Panc1 (cell line): ENCODE results near the gene CSNK2A3. TPM values are rescaled to one million over a fixed set of nuclear protein-coding genes. Genes with fewer than 3 reads are reported as not detected.

Source experiments
- ATAC-seq: fragments of 200-7000 bp; cut with Tn5 transposase; 2 replicates; pipeline ENCODE4 v1.9.1; 2020; ENCODE audit warnings: mild to moderate bottlenecking, moderate library complexity
- BruUV-seq: library from RNA; stranded (reverse); fragments of 400-500 nt; replicated peaks from 2 replicates; lab custom pipeline; 2021; lab: Mats Ljungman, UMichigan
- CTCF ChIA-PET: fragments of 300-600 bp; sonication (Branson Sonifier 250); formaldehyde crosslinking; loops from one replicate; lab custom pipeline; 2022; ENCODE audit warnings: antibody characterized with exemption; lab: Charles Lee
- POLR2A ChIA-PET: fragments of 300-600 bp; sonication (Branson Sonifier 250); formaldehyde crosslinking; loops from one replicate; lab custom pipeline; 2022; ENCODE audit warnings: antibody characterized with exemption; lab: Charles Lee
- DNase-seq: peaks from one replicate; pipeline ENCODE4 v3.0.0-alpha.2; 2010; ENCODE audit warnings: low read depth, low spot score
- H3K27ac ChIP-seq: 2 replicates; pipeline ENCODE4 v1.5.1; 2011; ENCODE audit warnings: mild to moderate bottlenecking, low read length, inconsistent platforms
- H3K27me3 ChIP-seq: fragments of 200-500 bp; sonication (Bioruptor generic); 2 replicates; pipeline ENCODE4 v1.6.0; 2014; ENCODE audit warnings: low read length, inconsistent platforms; ENCODE audit not compliant: control insufficient read depth, insufficient read depth
- H3K36me3 ChIP-seq: fragments of 200-500 bp; sonication (Bioruptor generic); 2 replicates; pipeline ENCODE4 v1.5.1; 2014; ENCODE audit warnings: inconsistent platforms, mild to moderate bottlenecking, low read length, moderate library complexity; ENCODE audit not compliant: control insufficient read depth, insufficient read depth
- H3K4me1 ChIP-seq: 2 replicates; pipeline ENCODE4 v1.5.1; 2011; ENCODE audit warnings: inconsistent platforms, mild to moderate bottlenecking, low read length, moderate library complexity; ENCODE audit not compliant: control insufficient read depth, insufficient read depth
- H3K4me3 ChIP-seq, 2 experiments: 2 replicates each; pipeline ENCODE4 v1.5.1; 2011 to 2012; ENCODE audit warnings: low read depth in 2 of 2, low read length in 2 of 2, mild to moderate bottlenecking in 2 of 2, inconsistent platforms in 1 of 2, moderate library complexity in 1 of 2
- H3K9me3 ChIP-seq: fragments of 200-500 bp; sonication (Bioruptor generic); 2 replicates; pipeline ENCODE4 v1.5.1; 2014; ENCODE audit warnings: low read depth, mild to moderate bottlenecking, inconsistent platforms, low read length, moderate library complexity; ENCODE audit not compliant: control insufficient read depth, insufficient read depth
- POLR2AphosphoS5 ChIP-seq: IDR thresholded peaks from 2 replicates; pipeline ENCODE4 v1.6.1; 2012; ENCODE audit warnings: mild to moderate bottlenecking, low read depth, low read length, moderate library complexity
- REST ChIP-seq, 2 experiments: IDR thresholded peaks; 2 replicates each; pipeline ENCODE4 v1.6.1; 2011 to 2012; ENCODE audit warnings: low read depth in 2 of 2, control low read depth in 1 of 2, low read length in 1 of 2, mild to moderate bottlenecking in 1 of 2, moderate library complexity in 1 of 2; ENCODE audit not compliant: insufficient read depth in 1 of 2
- SIN3A ChIP-seq: IDR thresholded peaks from 2 replicates; pipeline ENCODE4 v1.6.1; 2012; ENCODE audit warnings: low read depth, mild to moderate bottlenecking, low read length, moderate library complexity, borderline replicate concordance; ENCODE audit not compliant: insufficient read depth
- TCF7L2 ChIP-seq: IDR thresholded peaks from 2 replicates; pipeline ENCODE4 v1.6.1; 2011; ENCODE audit warnings: mild to moderate bottlenecking, low read depth, low read length, inconsistent platforms
- in situ Hi-C: cut with HindIII; loops from 2 replicates; pipeline ENCODE4 v1.10.0; 2016; ENCODE audit warnings: low sequenced_read_pairs, low pct_unique_long_range_greater_than_20kb
- intact Hi-C: fragments of 100-400 bp; cut with micrococcal nuclease; formaldehyde crosslinking; loops from one replicate; pipeline ENCODE4 v1.10.0; 2022; ENCODE audit not compliant: unreplicated experiment
- total RNA-seq: library from RNA; stranded (reverse); gene quantifications from one replicate; pipeline ENCODE4 v1.2.1, GENCODE V29; 2021; ENCODE audit not compliant: unreplicated experiment
- TF ChIP-seq, protein P1 (sequence below): fragments of 450-650 bp; IDR thresholded peaks from 2 replicates; pipeline ENCODE4 v1.5.1; 2017; ENCODE audit warnings: mild to moderate bottlenecking

CSNK2A3 gene
- total RNA-seq, 1 experiment from 2014 or later: 2.6 TPM

- intact Hi-C loops: no loop called here
- DNase-seq (no peak), ATAC-seq (no peak)
- in situ Hi-C loops: no loop called here
- no TSS peak for BruUV-seq
- H3K27ac ChIP-seq: no peak overlapping the region
- POLR2A ChIA-PET: interaction anchor here (0.7 kb wide), 1 partner anchor 181 kb away, joined by 3 read pairs; no protein-coding TSS in a partner anchor
- TF ChIP-seq SIN3A: no peak
- no peak for TF ChIP-seq REST (IDR thresholded peaks at IDR 0.05; ENCODE audit: insufficient read depth in 1 of 2, low read depth in 2 of 2, low read length in 1 of 2)
- no peak for TF ChIP-seq TCF7L2
- TF ChIP-seq, protein P1, sequence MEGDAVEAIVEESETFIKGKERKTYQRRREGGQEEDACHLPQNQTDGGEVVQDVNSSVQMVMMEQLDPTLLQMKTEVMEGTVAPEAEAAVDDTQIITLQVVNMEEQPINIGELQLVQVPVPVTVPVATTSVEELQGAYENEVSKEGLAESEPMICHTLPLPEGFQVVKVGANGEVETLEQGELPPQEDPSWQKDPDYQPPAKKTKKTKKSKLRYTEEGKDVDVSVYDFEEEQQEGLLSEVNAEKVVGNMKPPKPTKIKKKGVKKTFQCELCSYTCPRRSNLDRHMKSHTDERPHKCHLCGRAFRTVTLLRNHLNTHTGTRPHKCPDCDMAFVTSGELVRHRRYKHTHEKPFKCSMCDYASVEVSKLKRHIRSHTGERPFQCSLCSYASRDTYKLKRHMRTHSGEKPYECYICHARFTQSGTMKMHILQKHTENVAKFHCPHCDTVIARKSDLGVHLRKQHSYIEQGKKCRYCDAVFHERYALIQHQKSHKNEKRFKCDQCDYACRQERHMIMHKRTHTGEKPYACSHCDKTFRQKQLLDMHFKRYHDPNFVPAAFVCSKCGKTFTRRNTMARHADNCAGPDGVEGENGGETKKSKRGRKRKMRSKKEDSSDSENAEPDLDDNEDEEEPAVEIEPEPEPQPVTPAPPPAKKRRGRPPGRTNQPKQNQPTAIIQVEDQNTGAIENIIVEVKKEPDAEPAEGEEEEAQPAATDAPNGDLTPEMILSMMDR: no peak
- no peak for TF ChIP-seq POLR2AphosphoS5
- no peaks in the 10 kb centered on the region; the same call in 1 of the 2 replicates for H3K27me3 ChIP-seq
- no peak overlapping the region for H3K4me3 ChIP-seq
- no peaks in the 10 kb centered on the region for H3K9me3 ChIP-seq
- H3K4me1 ChIP-seq: no peaks in the 10 kb centered on the region
- H3K36me3 ChIP-seq: no peaks in the 10 kb centered on the region
- CTCF ChIA-PET: no interaction called here
Observed at GRCh38 chr11:11397781-11398180, 44.7 kb upstream of the CSNK2A3 start.

- BruUV-seq: no TSS peak
- no peaks in the 10 kb centered on the region; the same call in 1 of the 2 replicates for H3K27me3 ChIP-seq
- H3K4me1 ChIP-seq: 0 out of 2 replicates have a peak, but pooled peaks cover under 1% of the 10 kb centered on the region
- no peaks in the 10 kb centered on the region for H3K9me3 ChIP-seq
- POLR2A ChIA-PET: interaction anchor here (0.7 kb wide), 1 partner anchor 182 kb away, joined by 3 read pairs; no protein-coding TSS in a partner anchor
- H3K4me3 ChIP-seq: no peak overlapping the region
- CTCF ChIA-PET: no interaction called here
- in situ Hi-C loops (no loop called here), intact Hi-C loops (no loop called here)
- no peak for TF ChIP-seq SIN3A
- H3K27ac ChIP-seq: no peak overlapping the region
- no peak for ATAC-seq
- H3K36me3 ChIP-seq: no peaks in the 10 kb centered on the region
- DNase-seq: no peak
Observed at GRCh38 chr11:11397036-11397415, 44.0 kb upstream of the CSNK2A3 start.

DNA sequence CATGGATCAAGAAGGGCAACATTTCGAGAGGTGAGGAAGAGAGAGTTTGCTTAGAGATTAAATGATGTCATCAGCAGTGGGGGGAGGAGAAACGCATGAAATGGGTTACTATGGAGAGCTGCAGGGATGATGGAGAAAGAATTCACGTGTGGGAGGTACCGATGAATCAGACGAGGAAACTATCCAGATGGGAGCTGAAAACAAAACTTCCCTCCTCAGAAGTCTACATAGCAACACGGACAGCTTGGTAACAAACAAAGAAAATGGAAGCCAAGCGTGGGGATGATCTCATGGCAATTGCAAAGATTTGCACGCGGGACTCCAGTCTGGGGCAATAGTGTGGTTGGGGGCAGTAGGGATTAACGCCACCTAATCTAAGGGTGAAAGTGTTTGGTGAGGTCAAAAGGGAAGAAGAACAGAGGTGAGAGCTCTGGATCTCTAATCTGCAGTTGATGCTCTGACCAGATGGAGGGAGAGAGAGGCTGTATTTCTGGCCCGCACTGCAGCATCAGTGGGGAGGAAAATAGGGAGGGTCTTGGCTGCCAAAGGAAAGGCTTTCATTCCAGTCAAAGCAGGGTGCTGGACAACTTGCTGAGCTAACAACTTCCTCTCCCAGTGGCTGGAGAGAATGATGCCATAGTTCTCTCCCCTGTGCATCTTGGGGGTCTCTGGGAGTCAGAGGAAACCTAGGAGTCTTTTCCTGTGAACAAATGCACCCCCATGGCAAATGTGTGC lies 43.4 kb upstream of the CSNK2A3 start:
- DNase-seq (no peak), ATAC-seq (no peak)
- no peaks in the 10 kb centered on the region for H3K9me3 ChIP-seq
- CTCF ChIA-PET: no interaction called here
- intact Hi-C loops: no loop called here
- POLR2A ChIA-PET: no interaction called here
- H3K36me3 ChIP-seq: no peaks in the 10 kb centered on the region
- peaks cover 6% of the 10 kb centered on the region; the same call in 1 of the 2 replicates for H3K4me1 ChIP-seq
- no peaks in the 10 kb centered on the region; the same call in 1 of the 2 replicates for H3K27me3 ChIP-seq
- in situ Hi-C loops: no loop called here
- BruUV-seq: no TSS peak
- no peak overlapping the region for H3K27ac ChIP-seq
- H3K4me3 ChIP-seq: no peak overlapping the region
- no peak for TF ChIP-seq REST (IDR thresholded peaks at IDR 0.05; ENCODE audit: insufficient read depth in 1 of 2, low read depth in 2 of 2, low read length in 1 of 2)
- TF ChIP-seq, protein P1: no peak
- no peak for TF ChIP-seq SIN3A
- no peak for TF ChIP-seq POLR2AphosphoS5
- no peak for TF ChIP-seq TCF7L2
